DMS 273 (cell line): ENCODE data around the gene ANKRD16.
A peak's percentile ranks its signal among the peaks of the same experiment; 100 is the strongest.

ENCODE experiments used
- DNase-seq: peaks from one replicate; lab custom pipeline; 2025; ENCODE audit not compliant: unreplicated experiment; lab: John Stamatoyannopoulos, UW

Gene ANKRD16

GRCh38 chr10:5812283-5813090 is 77.2 kb downstream of the ANKRD16 start:
- DNase-seq, result peak; percentile 62
